HEK293 (cell line): ENCODE data around the gene PPEF2.

Experiments used
- CTCF ChIA-PET: fragments of 350-600 bp; formaldehyde crosslinking; extraction: SDS; loops from one replicate; lab custom pipeline; 2021; ENCODE audit warnings: antibody characterized with exemption; lab: Yijun Ruan, JAX
- POLR2A ChIA-PET: fragments of 300-600 bp; formaldehyde crosslinking; extraction: SDS; loops from one replicate; lab custom pipeline; 2020; ENCODE audit warnings: antibody characterized with exemption, inconsistent platforms; lab: Yijun Ruan, JAX
- H3K27ac ChIP-seq: fragments of 200-500 bp; sonication (Bioruptor generic); 2 replicates; pipeline ENCODE4 v1.5.1; 2014; ENCODE audit warnings: low read depth, low read length, control low read depth, inconsistent platforms; ENCODE audit errors: extremely low read depth
- H3K36me3 ChIP-seq, 2 experiments: fragments of 200-500 bp in 1 of 2; sonication (Bioruptor generic) in 1 of 2; 1 replicate in 1 of 2; 2 replicates in 1 of 2; pipeline ENCODE4 v1.5.1; 2014 to 2017; ENCODE audit warnings: inconsistent platforms in 2 of 2, low read length in 2 of 2; ENCODE audit not compliant: control insufficient read depth in 2 of 2, insufficient read depth in 1 of 2
- H3K4me1 ChIP-seq: fragments of 200-500 bp; sonication (Bioruptor generic); 2 replicates; pipeline ENCODE4 v1.5.1; 2014; ENCODE audit warnings: mild to moderate bottlenecking, low read length, inconsistent platforms; ENCODE audit not compliant: control insufficient read depth, insufficient read depth
- H3K4me3 ChIP-seq: 2 replicates; pipeline ENCODE4 v1.5.1; 2011; ENCODE audit warnings: low read depth, mild to moderate bottlenecking, control low read depth, low read length, moderate library complexity
- H3K9me3 ChIP-seq: fragments of 200-500 bp; sonication (Bioruptor generic); 2 replicates; pipeline ENCODE4 v1.5.1; 2014; ENCODE audit warnings: low read depth, low read length, inconsistent platforms; ENCODE audit not compliant: control insufficient read depth, insufficient read depth
- GLI2 ChIP-seq: fragments of 450-650 bp; formaldehyde crosslinking; IDR thresholded peaks from 2 replicates; pipeline ENCODE4; 2017; ENCODE audit warnings: missing biosample characterization, missing genetic modification characterization, low read depth, borderline replicate concordance
- HOXC10 ChIP-seq: sonication (generic); formaldehyde crosslinking; IDR thresholded peaks from 2 replicates; pipeline ENCODE4 v1.8.1; 2023; ENCODE audit warnings: mild to moderate bottlenecking, missing genetic modification reagents
- IKZF3 ChIP-seq: fragments of 450-650 bp; IDR thresholded peaks from 2 replicates; pipeline ENCODE4 v1.5.0; 2018; ENCODE audit warnings: missing biosample characterization, mild to moderate bottlenecking, missing genetic modification characterization, moderate library complexity
- KLF8 ChIP-seq: fragments of 450-650 bp; formaldehyde crosslinking; IDR thresholded peaks from 2 replicates; pipeline ENCODE4 v1.5.1; 2016; ENCODE audit warnings: missing biosample characterization, missing genetic modification characterization
- OSR2 ChIP-seq: fragments of 450-650 bp; formaldehyde crosslinking; IDR thresholded peaks from 2 replicates; pipeline ENCODE4 v1.5.1; 2016; ENCODE audit warnings: missing biosample characterization, missing genetic modification characterization
- PRDM4 ChIP-seq: fragments of 450-650 bp; formaldehyde crosslinking; IDR thresholded peaks from 2 replicates; pipeline ENCODE4 v1.5.1; 2017; ENCODE audit warnings: missing biosample characterization, missing genetic modification characterization
- ZBTB1 ChIP-seq: fragments of 450-650 bp; formaldehyde crosslinking; IDR thresholded peaks from 2 replicates; pipeline ENCODE4 v1.5.1; 2016; ENCODE audit warnings: missing biosample characterization, missing genetic modification characterization
- ZNF184 ChIP-seq: fragments of 450-650 bp; IDR thresholded peaks from 2 replicates; pipeline ENCODE4 v1.5.1; 2018; ENCODE audit warnings: missing biosample characterization, mild to moderate bottlenecking, missing genetic modification characterization
- ZNF211 ChIP-seq: fragments of 450-650 bp; formaldehyde crosslinking; IDR thresholded peaks from 2 replicates; pipeline ENCODE4 v1.5.1; 2016; ENCODE audit warnings: low read depth, missing biosample characterization, missing genetic modification characterization
- ZNF223 ChIP-seq: fragments of 450-650 bp; formaldehyde crosslinking; IDR thresholded peaks from 2 replicates; pipeline ENCODE4 v1.5.1; 2016; ENCODE audit warnings: missing biosample characterization, missing genetic modification characterization
- ZNF335 ChIP-seq: fragments of 450-650 bp; formaldehyde crosslinking; conservative IDR thresholded peaks from 2 replicates; pipeline ENCODE4 v1.5.1; 2016; ENCODE audit warnings: missing biosample characterization, missing genetic modification characterization
- ZNF350 ChIP-seq: fragments of 450-650 bp; formaldehyde crosslinking; IDR thresholded peaks from 2 replicates; pipeline ENCODE4 v1.5.0; 2017; ENCODE audit warnings: missing biosample characterization, mild to moderate bottlenecking, missing genetic modification characterization
- ZNF354C ChIP-seq: fragments of 450-650 bp; formaldehyde crosslinking; IDR thresholded peaks from 2 replicates; pipeline ENCODE4 v1.5.1; 2016; ENCODE audit warnings: missing biosample characterization, missing genetic modification characterization, low read depth, borderline replicate concordance
- ZNF423 ChIP-seq: fragments of 450-650 bp; formaldehyde crosslinking; IDR thresholded peaks from 2 replicates; pipeline ENCODE4 v1.5.1; 2016; ENCODE audit warnings: missing biosample characterization, missing genetic modification characterization
- ZNF473 ChIP-seq: fragments of 450-650 bp; formaldehyde crosslinking; IDR thresholded peaks from 2 replicates; pipeline ENCODE4 v1.5.1; 2017; ENCODE audit warnings: missing biosample characterization, missing genetic modification characterization
- ZNF530 ChIP-seq: fragments of 450-650 bp; formaldehyde crosslinking; IDR thresholded peaks from 2 replicates; pipeline ENCODE4 v1.5.1; 2016; ENCODE audit warnings: low read depth, missing biosample characterization, missing genetic modification characterization
- ZNF621 ChIP-seq: fragments of 450-650 bp; formaldehyde crosslinking; IDR thresholded peaks from 2 replicates; pipeline ENCODE4 v1.5.1; 2017; ENCODE audit warnings: missing biosample characterization, missing genetic modification characterization
- ZNF624 ChIP-seq: fragments of 450-650 bp; formaldehyde crosslinking; IDR thresholded peaks from 2 replicates; pipeline ENCODE4 v1.5.1; 2017; ENCODE audit warnings: missing biosample characterization, missing genetic modification characterization
- ZNF830 ChIP-seq: fragments of 450-650 bp; IDR thresholded peaks from 2 replicates; pipeline ENCODE4 v1.5.0; 2018; ENCODE audit warnings: missing biosample characterization, missing genetic modification characterization, low read depth, mild to moderate bottlenecking, moderate library complexity
- ZSCAN16 ChIP-seq: fragments of 450-650 bp; formaldehyde crosslinking; IDR thresholded peaks from 2 replicates; pipeline ENCODE4 v1.5.1; 2016; ENCODE audit warnings: missing biosample characterization, missing genetic modification characterization
- TF ChIP-seq, protein P1 (sequence below): fragments of 450-650 bp; formaldehyde crosslinking; IDR thresholded peaks from 2 replicates; pipeline ENCODE4 v1.5.1; 2016; ENCODE audit warnings: missing biosample characterization, missing genetic modification characterization
- TF ChIP-seq, protein P2 (sequence below): fragments of 450-650 bp; formaldehyde crosslinking; IDR thresholded peaks from 2 replicates; pipeline ENCODE4 v1.5.1; 2016; ENCODE audit warnings: missing biosample characterization, missing genetic modification characterization
- TF ChIP-seq, protein P3 (sequence below): fragments of 450-650 bp; formaldehyde crosslinking; IDR thresholded peaks from 2 replicates; pipeline ENCODE4 v1.5.1; 2016; ENCODE audit warnings: missing biosample characterization, missing genetic modification characterization

Gene PPEF2

DNA sequence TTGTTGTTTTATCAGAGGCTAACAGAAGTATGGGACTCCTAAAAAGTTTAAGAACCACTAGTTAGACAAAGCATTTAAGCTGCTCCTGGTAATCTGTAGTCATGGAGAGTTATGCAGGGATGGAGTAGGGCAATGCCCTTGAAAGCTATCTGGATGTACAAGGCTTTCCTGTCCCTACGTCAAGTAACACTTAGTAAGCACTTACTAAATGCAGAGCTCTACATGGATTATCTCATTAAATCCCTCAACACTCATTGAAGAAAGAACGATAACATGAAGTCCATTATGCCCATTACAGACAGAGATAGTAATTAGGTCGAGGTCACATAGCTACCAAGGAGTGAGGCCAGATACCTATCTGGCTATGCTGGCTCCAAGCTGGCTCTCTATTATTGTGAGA, 33.2 kb downstream of the PPEF2 start:
- H3K4me3 ChIP-seq, result no peak overlapping the region
- H3K9me3 ChIP-seq, result no peaks in the 10 kb centered on the region
- ChIA-PET POLR2A (no interaction called here), CTCF (interaction anchor here (0.5 kb wide), 1 partner anchor 908 kb away, joined by 5 read pairs; no protein-coding TSS in a partner anchor)
- no peaks in the 10 kb centered on the region for H3K4me1 ChIP-seq
- H3K36me3 ChIP-seq, result no peaks in the 10 kb centered on the region
- no peak overlapping the region for H3K27ac ChIP-seq
- TF ChIP-seq KLF8 (tag by site-specific recombination), result no peak
- no peak for TF ChIP-seq ZNF354C (tag by site-specific recombination)
- TF ChIP-seq HOXC10 (CRISPR knock-in tag), result no peak
- no peak for TF ChIP-seq ZSCAN16 (tag by site-specific recombination)

- CTCF ChIA-PET, result interaction anchor here (1.6 kb wide), 1 partner anchor 29 kb away, joined by 4 read pairs; no protein-coding TSS in a partner anchor
- no peak overlapping the region for H3K4me3 ChIP-seq
- no peak for TF ChIP-seq ZNF223 (tag by site-specific recombination)
- no peak for TF ChIP-seq ZNF184 (tag by site-specific recombination)
- TF ChIP-seq, protein P1, sequence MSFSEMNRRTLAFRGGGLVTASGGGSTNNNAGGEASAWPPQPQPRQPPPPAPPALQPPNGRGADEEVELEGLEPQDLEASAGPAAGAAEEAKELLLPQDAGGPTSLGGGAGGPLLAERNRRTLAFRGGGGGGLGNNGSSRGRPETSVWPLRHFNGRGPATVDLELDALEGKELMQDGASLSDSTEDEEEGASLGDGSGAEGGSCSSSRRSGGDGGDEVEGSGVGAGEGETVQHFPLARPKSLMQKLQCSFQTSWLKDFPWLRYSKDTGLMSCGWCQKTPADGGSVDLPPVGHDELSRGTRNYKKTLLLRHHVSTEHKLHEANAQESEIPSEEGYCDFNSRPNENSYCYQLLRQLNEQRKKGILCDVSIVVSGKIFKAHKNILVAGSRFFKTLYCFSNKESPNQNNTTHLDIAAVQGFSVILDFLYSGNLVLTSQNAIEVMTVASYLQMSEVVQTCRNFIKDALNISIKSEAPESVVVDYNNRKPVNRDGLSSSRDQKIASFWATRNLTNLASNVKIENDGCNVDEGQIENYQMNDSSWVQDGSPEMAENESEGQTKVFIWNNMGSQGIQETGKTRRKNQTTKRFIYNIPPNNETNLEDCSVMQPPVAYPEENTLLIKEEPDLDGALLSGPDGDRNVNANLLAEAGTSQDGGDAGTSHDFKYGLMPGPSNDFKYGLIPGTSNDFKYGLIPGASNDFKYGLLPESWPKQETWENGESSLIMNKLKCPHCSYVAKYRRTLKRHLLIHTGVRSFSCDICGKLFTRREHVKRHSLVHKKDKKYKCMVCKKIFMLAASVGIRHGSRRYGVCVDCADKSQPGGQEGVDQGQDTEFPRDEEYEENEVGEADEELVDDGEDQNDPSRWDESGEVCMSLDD, result no peak
- no peak for TF ChIP-seq IKZF3 (tag by site-specific recombination)
- TF ChIP-seq, protein P2, sequence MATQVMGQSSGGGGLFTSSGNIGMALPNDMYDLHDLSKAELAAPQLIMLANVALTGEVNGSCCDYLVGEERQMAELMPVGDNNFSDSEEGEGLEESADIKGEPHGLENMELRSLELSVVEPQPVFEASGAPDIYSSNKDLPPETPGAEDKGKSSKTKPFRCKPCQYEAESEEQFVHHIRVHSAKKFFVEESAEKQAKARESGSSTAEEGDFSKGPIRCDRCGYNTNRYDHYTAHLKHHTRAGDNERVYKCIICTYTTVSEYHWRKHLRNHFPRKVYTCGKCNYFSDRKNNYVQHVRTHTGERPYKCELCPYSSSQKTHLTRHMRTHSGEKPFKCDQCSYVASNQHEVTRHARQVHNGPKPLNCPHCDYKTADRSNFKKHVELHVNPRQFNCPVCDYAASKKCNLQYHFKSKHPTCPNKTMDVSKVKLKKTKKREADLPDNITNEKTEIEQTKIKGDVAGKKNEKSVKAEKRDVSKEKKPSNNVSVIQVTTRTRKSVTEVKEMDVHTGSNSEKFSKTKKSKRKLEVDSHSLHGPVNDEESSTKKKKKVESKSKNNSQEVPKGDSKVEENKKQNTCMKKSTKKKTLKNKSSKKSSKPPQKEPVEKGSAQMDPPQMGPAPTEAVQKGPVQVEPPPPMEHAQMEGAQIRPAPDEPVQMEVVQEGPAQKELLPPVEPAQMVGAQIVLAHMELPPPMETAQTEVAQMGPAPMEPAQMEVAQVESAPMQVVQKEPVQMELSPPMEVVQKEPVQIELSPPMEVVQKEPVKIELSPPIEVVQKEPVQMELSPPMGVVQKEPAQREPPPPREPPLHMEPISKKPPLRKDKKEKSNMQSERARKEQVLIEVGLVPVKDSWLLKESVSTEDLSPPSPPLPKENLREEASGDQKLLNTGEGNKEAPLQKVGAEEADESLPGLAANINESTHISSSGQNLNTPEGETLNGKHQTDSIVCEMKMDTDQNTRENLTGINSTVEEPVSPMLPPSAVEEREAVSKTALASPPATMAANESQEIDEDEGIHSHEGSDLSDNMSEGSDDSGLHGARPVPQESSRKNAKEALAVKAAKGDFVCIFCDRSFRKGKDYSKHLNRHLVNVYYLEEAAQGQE (tag by site-specific recombination), result no peak
- no peak for TF ChIP-seq ZNF624
- TF ChIP-seq, all 188 proteins: peak for 0
- H3K27ac ChIP-seq, result no peak overlapping the region
- POLR2A ChIA-PET, result no interaction called here
- H3K36me3 ChIP-seq, result no peaks in the 10 kb centered on the region
- H3K4me1 ChIP-seq, result no peaks in the 10 kb centered on the region
- H3K9me3 ChIP-seq, result no peaks in the 10 kb centered on the region
Measured at GRCh38 chr4:75867130-75867529, 35.1 kb downstream of the PPEF2 start.

DNA sequence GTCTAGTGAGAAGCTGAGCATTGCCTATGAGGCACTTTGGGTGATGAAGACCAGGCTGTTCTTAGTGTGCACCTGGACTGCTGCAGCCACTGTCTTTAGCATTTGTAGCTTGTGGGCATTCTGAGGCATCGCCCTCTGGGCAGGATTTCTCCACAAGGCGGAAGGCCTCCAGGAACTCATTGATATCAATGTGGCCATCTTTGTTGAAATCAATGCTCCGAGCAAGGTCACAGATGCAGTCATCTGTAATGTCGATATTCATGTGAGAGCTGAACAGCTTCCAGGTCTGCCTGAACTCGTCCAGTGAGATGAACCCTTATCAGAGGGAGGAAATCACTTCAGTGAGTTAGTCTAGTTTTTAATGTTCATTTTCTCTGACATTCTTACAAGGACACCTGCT, 41.6 kb downstream of the PPEF2 start:
- Histone ChIP-seq H3K36me3 (no peaks in the 10 kb centered on the region), H3K4me3 (no peak overlapping the region), H3K27ac (no peak overlapping the region), H3K4me1 (no peaks in the 10 kb centered on the region), H3K9me3 (no peaks in the 10 kb centered on the region)
- ChIA-PET CTCF (no interaction called here), POLR2A (no interaction called here)
- no peak for TF ChIP-seq ZNF423 (tag by site-specific recombination)
- TF ChIP-seq ZNF530 (tag by site-specific recombination), result no peak
- TF ChIP-seq ZNF621 (tag by site-specific recombination), result no peak
- no peak for TF ChIP-seq OSR2 (tag by site-specific recombination)
- TF ChIP-seq ZNF335 (tag by site-specific recombination), result no peak
- TF ChIP-seq ZBTB1 (tag by site-specific recombination), result no peak
- no peak for TF ChIP-seq ZSCAN16 (tag by site-specific recombination)
- no peak for TF ChIP-seq ZNF473 (tag by site-specific recombination)
- TF ChIP-seq, protein P3, sequence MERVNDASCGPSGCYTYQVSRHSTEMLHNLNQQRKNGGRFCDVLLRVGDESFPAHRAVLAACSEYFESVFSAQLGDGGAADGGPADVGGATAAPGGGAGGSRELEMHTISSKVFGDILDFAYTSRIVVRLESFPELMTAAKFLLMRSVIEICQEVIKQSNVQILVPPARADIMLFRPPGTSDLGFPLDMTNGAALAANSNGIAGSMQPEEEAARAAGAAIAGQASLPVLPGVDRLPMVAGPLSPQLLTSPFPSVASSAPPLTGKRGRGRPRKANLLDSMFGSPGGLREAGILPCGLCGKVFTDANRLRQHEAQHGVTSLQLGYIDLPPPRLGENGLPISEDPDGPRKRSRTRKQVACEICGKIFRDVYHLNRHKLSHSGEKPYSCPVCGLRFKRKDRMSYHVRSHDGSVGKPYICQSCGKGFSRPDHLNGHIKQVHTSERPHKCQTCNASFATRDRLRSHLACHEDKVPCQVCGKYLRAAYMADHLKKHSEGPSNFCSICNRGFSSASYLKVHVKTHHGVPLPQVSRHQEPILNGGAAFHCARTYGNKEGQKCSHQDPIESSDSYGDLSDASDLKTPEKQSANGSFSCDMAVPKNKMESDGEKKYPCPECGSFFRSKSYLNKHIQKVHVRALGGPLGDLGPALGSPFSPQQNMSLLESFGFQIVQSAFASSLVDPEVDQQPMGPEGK (tag by site-specific recombination), result no peak
- no peak for TF ChIP-seq ZNF830 (tag by site-specific recombination)
- no peak for TF ChIP-seq ZNF350
- no peak for TF ChIP-seq ZNF211
- no peak for TF ChIP-seq PRDM4 (tag by site-specific recombination)
- TF ChIP-seq GLI2 (tag by site-specific recombination), result no peak
